ENCODE data around the gene CFAP58.

Gene CFAP58

DNA sequence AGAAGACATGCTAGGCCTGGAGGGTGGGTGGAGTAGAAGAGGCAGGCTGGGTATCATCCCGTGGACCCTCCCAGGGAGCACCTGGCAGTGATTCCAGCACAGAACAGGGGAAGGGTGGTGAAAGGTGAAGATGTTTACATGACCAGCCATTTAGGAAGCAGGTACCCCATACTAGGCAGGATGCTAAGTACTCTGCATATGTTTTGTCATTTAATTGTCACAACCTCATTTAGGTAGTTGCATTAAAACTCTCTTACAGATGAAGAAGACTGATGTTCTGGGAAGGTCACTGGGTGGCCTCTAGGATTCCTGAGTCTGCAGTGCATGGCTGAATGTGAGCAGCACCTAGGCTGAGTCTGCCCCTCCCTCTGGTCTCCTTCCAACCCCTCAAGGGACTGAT is 30.5 kb upstream of the CFAP58 start:
- DNase-seq: no peak

DNA sequence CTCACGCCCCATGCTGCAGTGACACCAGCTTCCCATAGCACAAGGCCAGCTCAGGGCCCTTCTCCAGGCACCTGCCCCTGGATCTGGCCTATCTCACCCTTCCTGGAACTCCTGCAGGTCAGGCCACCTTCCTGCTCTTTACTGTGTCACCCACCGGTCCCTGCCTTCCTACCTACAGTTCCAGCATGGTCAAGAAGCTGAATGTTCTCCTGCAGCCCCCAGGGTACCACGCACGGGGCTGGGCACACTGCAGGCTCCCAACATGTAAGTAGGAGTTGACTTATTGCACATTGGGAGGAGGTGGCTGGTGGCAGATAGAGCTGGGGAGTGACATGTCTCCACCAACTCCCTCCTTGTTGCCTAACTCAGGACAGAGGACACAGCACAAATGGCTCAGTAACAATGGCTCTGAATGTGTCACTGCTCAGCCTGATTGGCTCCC is 29.9 kb upstream of the CFAP58 start:
- DNase-seq: no peak

- no peak for DNase-seq
These were observed 29.4 kb upstream of the CFAP58 start for GRCh38 chr10:104324221-104324686.

DNA sequence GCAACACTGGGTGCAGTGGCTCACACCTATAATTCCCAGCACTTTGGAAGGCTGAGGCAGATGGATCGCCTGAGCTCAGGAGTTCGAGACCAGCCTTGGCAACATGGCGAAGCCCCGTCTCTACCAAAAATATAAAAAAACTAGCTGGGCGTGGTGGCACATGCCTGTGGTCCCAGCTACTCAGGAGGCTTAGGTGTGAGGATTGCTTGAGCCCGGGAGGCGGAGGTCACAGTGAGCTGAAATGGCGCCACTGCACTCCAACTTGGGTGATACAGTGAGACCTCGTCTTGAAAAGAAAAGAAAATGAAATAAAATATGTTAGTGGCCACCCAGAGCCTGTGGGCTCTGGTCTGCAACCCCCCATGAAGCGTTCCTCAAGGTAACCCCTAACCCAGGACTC is 28.7 kb upstream of the CFAP58 start:
- DNase-seq: no peak

- no peak for DNase-seq
These were observed 27.9 kb upstream of the CFAP58 start for GRCh38 chr10:104325436-104326435.

- no peak for DNase-seq
These were observed 26.5 kb upstream of the CFAP58 start for GRCh38 chr10:104326991-104327610.

GRCh38 chr10:104327745-104328645 is 25.6 kb upstream of the CFAP58 start:
- DNase-seq: peak; percentile 93

GRCh38 chr10:104328646-104328895 is 25.1 kb upstream of the CFAP58 start:
- DNase-seq: no peak

DNA sequence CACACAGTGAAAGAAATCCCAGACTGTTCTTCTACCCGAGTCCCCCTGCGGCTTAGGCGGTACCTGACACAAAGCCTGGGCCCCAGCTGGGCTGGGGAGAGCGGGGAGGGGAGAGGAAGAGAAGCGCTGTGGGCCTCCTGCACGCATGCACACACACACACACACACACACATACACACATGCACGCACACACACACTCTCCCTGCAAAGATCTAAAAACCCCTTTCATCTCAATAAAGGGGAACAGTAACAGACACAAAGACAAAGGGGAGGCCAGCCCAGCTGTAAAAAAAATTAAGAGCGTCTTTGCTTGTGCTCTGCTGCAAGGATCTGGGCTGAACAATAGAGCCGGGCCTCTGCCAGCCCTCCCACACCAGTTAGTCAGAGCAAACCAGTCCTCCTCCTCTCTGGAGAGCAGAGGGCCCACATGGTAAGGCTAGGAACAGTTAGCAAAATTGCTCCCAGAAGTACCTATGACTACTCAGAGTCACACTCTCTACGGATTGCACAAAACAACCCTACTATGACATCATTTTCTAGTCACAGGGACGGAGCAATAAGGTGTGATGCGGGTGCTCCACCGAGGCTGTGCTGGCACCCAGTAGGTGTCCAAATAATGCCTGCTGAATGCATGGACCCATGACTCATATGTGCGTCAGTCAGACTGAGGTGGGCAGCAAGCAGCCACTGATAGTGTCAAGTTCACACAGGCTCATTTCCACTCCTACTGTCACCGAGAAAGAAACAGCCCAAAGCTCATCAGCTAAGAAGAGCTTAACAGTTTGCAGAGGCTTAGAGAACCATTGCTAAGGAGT is 24.5 kb upstream of the CFAP58 start:
- peak; percentile 87 for DNase-seq

DNA sequence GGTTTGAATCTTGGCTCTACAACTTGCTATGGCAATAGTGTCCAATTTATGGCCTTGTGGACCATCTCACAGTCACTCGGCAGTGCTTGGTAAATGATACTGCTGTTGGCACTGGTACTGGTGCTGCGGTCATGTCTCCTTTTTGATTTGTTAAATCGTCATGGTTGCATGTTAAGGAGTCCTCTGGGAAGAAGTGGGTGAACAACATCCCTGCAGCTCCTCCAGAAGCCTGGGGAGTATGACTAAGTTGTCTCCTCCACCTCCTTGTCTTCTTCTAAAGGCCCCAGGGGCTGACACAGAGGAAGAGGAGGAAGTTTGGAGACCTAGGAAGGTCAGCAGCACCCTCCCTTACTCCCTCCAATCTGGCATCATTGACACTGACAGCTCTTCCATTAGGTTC is 23.9 kb upstream of the CFAP58 start:
- DNase-seq: peak; percentile 87

GRCh38 chr10:104330168-104331110 is 23.2 kb upstream of the CFAP58 start:
- peak; percentile 85 for DNase-seq

- peak; percentile 61 for DNase-seq
These were observed 22.3 kb upstream of the CFAP58 start for GRCh38 chr10:104331208-104331838.

GRCh38 chr10:104332243-104333031 is 21.2 kb upstream of the CFAP58 start:
- peak; percentile 69 for DNase-seq

DNA sequence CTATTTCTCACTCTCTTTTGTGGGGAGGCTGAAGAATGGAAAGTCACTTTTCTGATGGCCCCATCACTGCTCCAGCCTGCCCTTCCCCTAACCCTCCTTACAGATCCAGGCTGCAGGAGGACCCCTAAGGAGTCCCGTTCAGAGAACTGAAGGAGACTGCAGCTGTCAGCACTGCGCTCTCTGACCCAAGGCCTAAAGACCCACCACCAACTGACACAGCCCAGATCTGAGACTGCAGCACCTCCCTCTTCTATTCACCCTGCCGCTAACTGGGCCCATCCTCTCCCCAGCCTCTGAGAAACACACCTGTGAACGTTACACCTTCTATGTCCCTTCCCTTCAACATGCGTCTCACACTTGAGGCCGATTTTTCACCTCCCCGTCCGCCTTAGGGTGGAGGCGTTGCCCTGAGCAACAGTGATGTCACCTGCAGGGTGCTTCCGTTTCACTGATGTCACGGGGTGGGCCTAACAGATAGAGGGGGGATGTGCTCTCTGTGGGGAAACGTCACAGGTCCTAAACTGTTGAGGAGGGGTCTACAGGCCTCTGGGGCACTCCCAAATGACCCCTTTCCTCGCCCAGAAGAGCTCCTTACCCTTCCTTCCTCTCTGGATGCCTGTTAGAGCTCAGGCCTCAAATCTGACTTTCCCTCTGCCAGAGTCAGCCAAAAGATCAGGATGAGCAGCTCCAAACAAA is 20.5 kb upstream of the CFAP58 start:
- no peak for DNase-seq

GRCh38 chr10:104333728-104334373 is 19.8 kb upstream of the CFAP58 start:
- no peak for DNase-seq

DNA sequence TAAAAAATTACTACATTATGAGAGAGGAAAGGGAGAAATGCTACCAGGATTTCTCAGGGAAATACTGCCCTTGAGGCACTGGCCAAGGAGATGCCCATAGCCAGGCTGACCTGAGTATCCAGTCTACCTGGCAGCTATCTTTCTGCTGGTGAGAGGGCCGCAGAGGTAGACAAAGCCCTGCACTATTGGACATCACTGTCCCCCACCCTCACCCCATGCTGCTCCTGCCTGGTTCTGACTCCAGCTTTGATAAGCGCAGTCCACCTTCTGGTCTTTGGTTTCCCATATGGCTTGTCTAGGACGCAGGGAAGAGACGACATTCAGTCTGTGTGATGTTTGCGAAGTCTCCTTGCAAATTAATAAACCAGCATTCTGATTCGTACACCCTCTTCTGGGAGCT is 19.1 kb upstream of the CFAP58 start:
- DNase-seq: no peak

DNA sequence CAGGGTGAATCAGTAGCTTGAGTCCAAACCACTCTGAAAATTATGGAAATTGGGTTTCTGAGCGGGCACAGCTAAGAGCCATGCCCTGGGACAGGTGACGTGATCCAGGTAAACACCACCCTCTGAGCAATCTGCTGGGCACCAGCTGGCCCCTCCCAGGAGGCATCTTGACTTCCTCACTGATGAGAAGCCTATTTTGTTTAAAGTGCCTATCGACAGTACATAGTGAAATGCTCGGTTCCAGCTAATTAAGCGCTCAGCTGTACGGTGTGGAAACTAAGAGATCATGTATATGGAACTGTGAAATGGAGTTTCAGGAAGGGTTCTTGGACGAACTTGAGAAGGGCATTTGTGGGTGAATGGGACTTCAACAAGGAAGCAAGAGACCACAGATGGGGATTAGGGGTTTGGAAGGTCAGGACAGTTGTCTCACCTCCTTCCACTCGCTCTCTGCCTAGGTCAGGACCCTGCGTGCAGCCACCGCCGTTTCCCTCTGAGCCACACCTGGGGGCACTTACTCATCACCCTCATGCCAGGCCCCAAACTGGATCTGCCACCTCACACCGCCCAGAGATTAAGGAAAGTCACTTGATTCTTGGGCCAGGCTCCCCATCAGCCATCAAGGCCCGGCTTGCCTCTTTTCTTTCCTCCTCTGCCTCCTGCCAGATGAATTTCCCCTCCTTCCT is 18.5 kb upstream of the CFAP58 start:
- DNase-seq: no peak
